Stimulated activated CD4-positive, alpha-beta T cell treated with anti-CD3 and anti-CD28 coated beads, Interleukin-1b, Interleukin-23, amount 100 ng/mL, for 24 hours (primary cell): ENCODE data around the gene VPS54.

Experiments used
- DNase-seq, 4 experiments: peaks; one replicate each; pipeline ENCODE4 v3.0.0-alpha.2; 2020; ENCODE audit warnings: low read depth in 4 of 4, low spot score in 1 of 4

The VPS54 gene

GRCh38 chr2:63846487-63846886, 172.7 kb downstream of the VPS54 start:
- no peak for DNase-seq

- DNase-seq = no peak
Measured at GRCh38 chr2:63845866-63846265, 173.4 kb downstream of the VPS54 start.

DNA sequence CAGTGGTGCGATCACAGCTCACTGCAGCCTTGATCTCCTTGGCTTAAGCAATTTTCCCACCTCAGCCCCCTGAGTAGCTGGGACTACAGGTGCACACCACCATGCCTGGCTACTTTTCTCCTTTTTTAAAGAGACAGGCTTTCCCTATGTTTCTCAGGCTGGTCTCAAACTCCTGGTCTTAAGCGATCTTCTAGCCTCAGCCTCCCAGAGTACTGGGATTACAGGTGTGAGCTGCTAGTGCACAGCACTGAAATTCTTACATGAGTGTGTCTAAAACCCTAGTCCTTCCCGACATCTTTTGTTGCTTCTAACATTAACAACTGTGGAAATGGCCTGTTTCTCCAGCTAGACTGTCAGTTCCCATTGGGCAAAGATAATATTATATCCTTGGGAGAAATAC, 174.6 kb downstream of the VPS54 start:
- no peak for DNase-seq

GRCh38 chr2:63843791-63844190, 175.4 kb downstream of the VPS54 start:
- no peak for DNase-seq

DNA sequence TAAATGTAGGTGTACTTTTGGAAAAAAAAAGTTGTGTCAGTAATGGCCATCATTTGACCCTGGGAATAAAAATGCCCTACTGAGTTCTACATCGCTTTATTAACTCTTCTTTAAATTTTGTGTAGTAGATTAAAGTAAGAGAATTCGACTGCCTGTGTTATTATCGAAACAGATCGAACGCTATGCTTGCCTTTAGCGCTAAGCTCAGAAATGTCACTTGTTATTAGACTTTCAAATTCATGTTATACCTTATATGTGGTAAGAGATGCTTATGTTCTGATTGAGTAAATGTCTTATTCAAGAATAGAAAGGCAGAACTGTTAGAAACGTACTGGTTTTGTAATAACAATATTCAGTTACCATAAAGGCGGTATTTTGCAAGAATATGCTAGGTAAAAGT, 176.1 kb downstream of the VPS54 start:
- DNase-seq = no peak

DNA sequence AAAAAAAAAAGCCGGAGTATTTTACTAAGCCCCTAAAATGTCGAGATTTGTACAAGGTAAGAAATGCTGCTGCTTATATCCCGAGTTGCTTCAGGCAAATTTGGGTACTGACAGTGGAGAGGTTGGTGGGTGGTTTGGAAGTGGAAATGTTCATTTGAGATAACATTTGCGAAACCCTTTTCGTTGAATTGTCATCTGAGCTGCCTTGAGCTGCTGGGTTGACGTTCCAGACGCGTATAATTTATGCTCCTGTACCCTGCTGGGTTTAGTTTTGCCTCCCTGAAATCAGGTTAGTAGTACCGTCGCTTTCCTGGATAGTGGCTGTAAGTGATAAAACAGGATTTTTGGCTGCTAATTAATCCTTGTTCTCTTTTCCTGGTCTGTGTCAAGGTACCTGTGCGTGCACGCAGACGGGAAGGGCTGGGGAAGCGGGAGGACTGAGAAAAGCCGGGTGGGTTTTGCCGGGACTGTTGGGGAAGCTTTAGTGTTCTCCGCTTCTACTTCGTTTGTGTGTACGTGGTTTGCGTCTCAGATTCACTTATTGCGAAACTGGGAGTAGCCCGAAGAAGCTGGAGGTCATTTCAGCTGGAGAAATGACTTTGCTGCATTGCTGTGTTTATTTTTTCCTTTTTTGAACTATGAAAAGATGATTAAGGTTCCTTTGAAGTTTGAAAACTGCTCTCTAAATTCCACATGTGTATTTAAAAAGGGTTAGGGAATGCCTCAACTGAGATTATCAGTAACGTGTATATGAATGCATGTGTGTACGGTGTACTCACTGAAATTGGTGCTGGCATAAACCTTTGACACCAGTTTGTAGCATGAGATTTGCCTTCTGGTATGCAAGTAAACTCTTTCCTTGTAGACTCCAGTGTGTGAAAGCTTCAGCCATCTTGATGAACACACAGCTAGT, 176.8 kb downstream of the VPS54 start:
- no peak for DNase-seq
